K562 (cell line): Measurements from ENCODE around the gene CSNK1D. TPM values are rescaled to one million over a fixed set of nuclear protein-coding genes. Genes with fewer than 3 reads are reported as not detected.

Source experiments
- ATAC-seq: fragments of 200-7000 bp; cut with Tn5 transposase; 3 replicates; pipeline ENCODE4 v1.9.1; 2020; ENCODE audit warnings: moderate library complexity
- BruUV-seq: library from RNA; stranded (reverse); fragments of 400-500 nt; replicated peaks from 2 replicates; lab custom pipeline; 2021; lab: Mats Ljungman, UMichigan
- CTCF ChIA-PET: fragments of 300-600 bp; formaldehyde crosslinking; extraction: SDS; loops from one replicate; lab custom pipeline; 2021; ENCODE audit warnings: low intra/inter-chr PET ratio; lab: Yijun Ruan, JAX
- POLR2A ChIA-PET: fragments of 300-600, 350-650 bp; sonication (Branson Sonifier 250); formaldehyde crosslinking; extraction: SDS; loops from one replicate; lab custom pipeline; 2021; ENCODE audit warnings: antibody characterized with exemption, inconsistent platforms; lab: Yijun Ruan, JAX
- DNase-seq, 4 experiments: peaks; one replicate each; pipeline versions ENCODE4 v3.0.0 to v3.0.0-alpha.2; 2011 to 2018; ENCODE audit warnings: low spot score in 3 of 4, mixed read lengths in 3 of 4; ENCODE audit errors: extremely low read depth in 1 of 4
- FAIRE-seq: peaks from 2 replicates; lab custom pipeline; 2011; peaks lifted over from hg19 to GRCh38; lab: Jason Lieb, UNC
- H2AFZ ChIP-seq: 2 replicates; pipeline ENCODE4 v1.6.0; 2011; ENCODE audit warnings: low read depth, low read length, control low read depth, inconsistent platforms
- H3K27ac ChIP-seq: fragments of 200-600 bp; 3 replicates; pipeline ENCODE4 v1.8.0; 2011; ENCODE audit warnings: low read depth, mild to moderate bottlenecking, control low read depth, inconsistent platforms, low read length, moderate library complexity, mixed read lengths; ENCODE audit errors: extremely low read depth
- H3K27me3 ChIP-seq, 2 experiments: fragments of 300-600 bp in 1 of 2; 2 replicates in 1 of 2; 3 replicates in 1 of 2; pipeline versions ENCODE4 v1.6.0 to v1.8.0; 2011; ENCODE audit warnings: inconsistent platforms in 2 of 2, low read length in 2 of 2, mild to moderate bottlenecking in 1 of 2, mixed read lengths in 1 of 2, moderate library complexity in 1 of 2; ENCODE audit not compliant: control insufficient read depth in 2 of 2, insufficient read depth in 2 of 2
- H3K36me3 ChIP-seq: fragments of 300-600 bp; 3 replicates; pipeline ENCODE4 v1.8.0; 2011; ENCODE audit warnings: mild to moderate bottlenecking, low read length, inconsistent platforms; ENCODE audit not compliant: control insufficient read depth, insufficient read depth
- H3K4me1 ChIP-seq, 2 experiments: fragments of 200-600 bp in 1 of 2; replicated peaks in 1 of 2; 2 replicates in 1 of 2; 3 replicates in 1 of 2; pipeline versions ENCODE4 v1.5.1 to v1.8.0; 2011; ENCODE audit warnings: inconsistent platforms in 2 of 2, low read length in 2 of 2, mild to moderate bottlenecking in 1 of 2, mixed read lengths in 1 of 2, moderate library complexity in 1 of 2; ENCODE audit not compliant: control insufficient read depth in 2 of 2, insufficient read depth in 2 of 2
- H3K4me2 ChIP-seq: 2 replicates; pipeline ENCODE4 v1.6.1; 2011; ENCODE audit warnings: low read length, control low read depth, inconsistent platforms, mixed read lengths; ENCODE audit not compliant: insufficient read depth
- H3K4me3 ChIP-seq: fragments of 200-600 bp; sonication (generic), shearing (Covaris generic); 2 replicates; pipeline ENCODE4 v1.5.1; 2016; ENCODE audit warnings: control low read depth, inconsistent platforms
- H3K79me2 ChIP-seq: fragments of 200-600 bp; 3 replicates; pipeline ENCODE4 v1.8.0; 2011; ENCODE audit warnings: low read length, inconsistent platforms; ENCODE audit not compliant: control insufficient read depth, insufficient read depth
- H3K9ac ChIP-seq, 2 experiments: 2 replicates each; pipeline versions ENCODE4 v1.6.0 to v1.6.1; 2011; ENCODE audit warnings: low read depth in 2 of 2, low read length in 2 of 2, control low read depth in 1 of 2, inconsistent platforms in 1 of 2, mild to moderate bottlenecking in 1 of 2, mixed read lengths in 1 of 2; ENCODE audit not compliant: insufficient read depth in 1 of 2
- H3K9me1 ChIP-seq: one replicate; pipeline ENCODE4 v1.6.0; 2011; ENCODE audit warnings: inconsistent platforms, mild to moderate bottlenecking, low read length, moderate library complexity; ENCODE audit not compliant: control insufficient read depth, insufficient read depth
- H3K9me3 ChIP-seq: replicated peaks from 2 replicates; pipeline ENCODE4 v1.5.1; 2011; ENCODE audit warnings: low read depth, low read length, inconsistent platforms; ENCODE audit not compliant: control insufficient read depth, insufficient read depth
- H4K20me1 ChIP-seq: replicated peaks from 2 replicates; pipeline ENCODE4 v1.6.1; 2011; ENCODE audit warnings: low read length, inconsistent platforms, mixed read lengths; ENCODE audit not compliant: control insufficient read depth, insufficient read depth
- CHCHD3 ChIP-seq: fragments of 250-450 bp; sonication (Bioruptor Pico); IDR thresholded peaks from 2 replicates; pipeline ENCODE4 v2.1.2; 2022; ENCODE audit warnings: mild to moderate bottlenecking
- COPS2 ChIP-seq: fragments of 450-650 bp; conservative IDR thresholded peaks from 2 replicates; pipeline ENCODE4 v1.6.1; 2016; ENCODE audit warnings: mild to moderate bottlenecking, moderate library complexity
- IRF9 ChIP-seq: fragments of 450-650 bp; IDR thresholded peaks from 2 replicates; pipeline ENCODE4 v1.6.1; 2016; ENCODE audit warnings: missing biosample characterization, missing genetic modification characterization
- KAT7 ChIP-seq: sonication (generic); formaldehyde crosslinking; IDR thresholded peaks from 2 replicates; pipeline ENCODE4 v1.8.0; 2022; ENCODE audit warnings: missing genetic modification reagents, mild to moderate bottlenecking, borderline replicate concordance
- POLR2G ChIP-seq: fragments of 200-400 bp; formaldehyde crosslinking; IDR thresholded peaks from 2 replicates; pipeline ENCODE4 v1.6.1; 2017; ENCODE audit warnings: low read depth, mild to moderate bottlenecking, antibody characterized with exemption, low read length, moderate library complexity
- UBTF ChIP-seq, 2 experiments: IDR thresholded peaks; 2 replicates each; pipeline ENCODE4 v1.6.1; 2012; ENCODE audit warnings: improper control_type of control experiment in 2 of 2, low read depth in 2 of 2, low read length in 2 of 2, borderline replicate concordance in 1 of 2
- ZNF318 ChIP-seq, 2 experiments: fragments of 450-650 bp; IDR thresholded peaks; 2 replicates each; pipeline ENCODE4 v1.6.1; 2016; ENCODE audit warnings: mild to moderate bottlenecking in 2 of 2, borderline replicate concordance in 1 of 2, low read depth in 1 of 2, moderate library complexity in 1 of 2
- WGBS: fragments of 100-300 bp; shearing (Covaris generic); methylation state at CpG from one replicate; pipeline ENCODE4 v1.1.6; 2016; ENCODE audit warnings: low coverage, mixed read lengths; ENCODE audit not compliant: insufficient coverage; ENCODE audit errors: missing lambda C conversion rate; 5-methylcytosine and 5-hydroxymethylcytosine counted together
- in situ Hi-C: fragments of 300-500 bp; cut with MboI; formaldehyde crosslinking; loops from 4 replicates; pipeline ENCODE4 v1.15.0; 2018; ENCODE audit warnings: inconsistent platforms, mixed read lengths
- intact Hi-C: fragments of 100-400 bp; cut with micrococcal nuclease; formaldehyde crosslinking; loops from 2 replicates; pipeline ENCODE4 v1.14.2; 2022
- polyA plus RNA-seq, 8 experiments: library from polyadenylated mRNA; depleted of rRNA in 4 of 8; stranded (reverse) in 5 of 8; unstranded in 3 of 8; fragments of >200 nt; fragmentation: Nextera tagmentation in 2 of 8; fragmentation: Illumina TruSeq in 1 of 8; extraction: Ambion mirVana in 2 of 8; extraction: Trizol in 1 of 8; gene quantifications; 2 replicates each; pipeline versions ENCODE4 v1.2.1 to v1.2.3, GENCODE V29; 2011 to 2014; ENCODE audit warnings: inconsistent platforms in 1 of 8, missing spikeins in 1 of 8
- total RNA-seq, 7 experiments: library from RNA; depleted of rRNA in 6 of 7; stranded (reverse); fragments of >200 nt in 6 of 7; fragmentation: Illumina TruSeq in 2 of 7; extraction: Trizol in 2 of 7; gene quantifications; 2 replicates each; pipeline versions ENCODE4 v1.2.1 to v1.2.3, GENCODE V29; 2011 to 2021; ENCODE audit warnings: low replicate concordance in 1 of 7

CSNK1D gene
- total and polyA plus RNA-seq, 9 of the 15 experiments (the other 6 are each of a cell fraction or from before 2014, with no cell fraction given): 6.5 to 133 (median 41.3) TPM

GRCh38 chr17:82237746-82238471 is 35.6 kb downstream of the CSNK1D start:
- Histone ChIP-seq H3K4me2 (peak overlapping the region; percentile 83), H3K79me2 (peaks cover 31% of the 10 kb centered on the region; the same call in 2 of the 3 replicates), H4K20me1 (0 out of 2 replicates have a peak, but pooled peaks cover 2% of the 10 kb centered on the region), H3K4me1 (peaks cover 66 to 98% of the 10 kb centered on the region in 2 experiments), H3K9me1 (no peaks in the 10 kb centered on the region), H2AFZ (peak overlapping the region; percentile 72), H3K27me3 (no peaks in the 10 kb centered on the region), H3K9ac (peak overlapping the region; percentile 58 to 90), H3K4me3 (peak overlapping the region; percentile 30), H3K9me3 (no peaks in the 10 kb centered on the region), H3K27ac (peak overlapping the region; percentile 73), H3K36me3 (peaks cover 18% of the 10 kb centered on the region)
- WGBS: 76% methylated on average over 25 of the region's 34 CpGs
- DNase-seq (no peak), ATAC-seq (no peak), FAIRE-seq (no peak)
- ChIA-PET CTCF (interaction anchor here (0.5 to 1.1 kb wide), 4 partner anchors 84 to 968 kb away, joined by 3 to 4 read pairs (median 3); no protein-coding TSS in a partner anchor), POLR2A (interaction anchor here (0.5 to 1.5 kb wide), 6 partner anchors 24 to 362 kb away, joined by 3 to 9 read pairs (median 4); no protein-coding TSS in a partner anchor)
- intact Hi-C loops (loop anchor here (2.0 to 5.0 kb wide), 3 partner anchors 83 to 177 kb away; no protein-coding TSS in a partner anchor), in situ Hi-C loops (no loop called here)
- no TSS peak for BruUV-seq
- TF ChIP-seq IRF9 (tag) (no peak), POLR2G (peak; percentile 53), ZNF318 (IDR thresholded peaks at IDR 0.05; ENCODE audit: borderline replicate concordance in 1 of 2, low read depth in 1 of 2) (no peak), COPS2 (no peak), CHCHD3 (no peak), UBTF (IDR thresholded peaks at IDR 0.05; ENCODE audit: borderline replicate concordance in 1 of 2, low read depth in 2 of 2, low read length in 2 of 2) (no peak), KAT7 (CRISPR knock-in tag) (0 out of 2 replicates have a peak, but pooled peaks have one; percentile 69)
